Astrocyte of the spinal cord (primary cell): ENCODE data around the gene MYO15B.

ENCODE experiments used
- DNase-seq: peaks from one replicate; pipeline ENCODE4 v3.0.0; 2011; ENCODE audit warnings: low read depth, low spot score
- H3K4me3 ChIP-seq: 2 replicates; pipeline ENCODE4 v1.5.1; 2011; ENCODE audit warnings: low read depth, mild to moderate bottlenecking, low read length, moderate library complexity
- in situ Hi-C: cut with HindIII; loops from 2 replicates; pipeline ENCODE4 v1.10.0; 2017; ENCODE audit warnings: low sequenced_read_pairs
- TF ChIP-seq, protein P1 (sequence below): IDR thresholded peaks from 2 replicates; pipeline ENCODE4 v1.5.1; 2012; ENCODE audit warnings: low read depth, mild to moderate bottlenecking, low read length, inconsistent platforms

The MYO15B gene

DNA sequence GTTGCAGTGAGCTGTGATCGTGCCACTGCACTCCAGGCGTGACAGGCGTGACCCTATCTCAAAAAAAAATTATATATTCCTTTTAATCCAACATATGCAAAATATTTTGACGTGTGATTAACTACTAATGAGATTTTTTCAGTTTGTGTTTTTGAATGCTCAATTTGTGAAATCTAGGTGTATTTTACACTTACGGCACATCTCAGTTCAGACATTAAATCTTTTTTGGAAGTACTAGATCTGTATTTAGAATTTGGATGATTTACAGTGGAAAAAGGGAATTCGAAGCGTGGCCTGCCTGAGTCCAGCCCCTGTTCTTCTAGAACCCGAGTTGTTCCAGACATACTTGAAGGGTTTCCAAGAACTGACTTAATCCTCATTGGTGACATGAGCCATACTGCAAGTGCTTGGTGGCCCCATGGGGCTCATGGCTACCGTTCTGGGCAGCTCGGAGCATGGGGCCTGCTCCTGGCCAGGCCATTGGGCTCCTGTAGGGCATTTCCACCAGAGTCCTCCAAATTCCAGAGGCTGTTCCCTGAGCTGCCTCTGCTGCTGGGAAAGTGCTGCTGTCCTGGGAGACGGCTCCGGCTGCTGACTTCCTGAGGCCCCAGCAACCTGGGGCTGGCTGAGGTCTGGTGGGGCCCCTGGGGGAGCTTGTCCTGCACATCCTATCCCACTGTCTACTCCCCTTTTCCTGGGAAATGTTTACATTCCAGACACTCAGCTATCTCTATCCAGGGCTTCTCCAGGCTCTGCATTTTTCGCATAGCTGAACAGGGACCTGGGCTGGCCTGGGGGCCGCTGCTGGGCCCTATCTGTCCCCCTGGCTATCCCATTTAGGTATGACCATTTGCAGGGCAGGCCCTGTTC, 34.9 kb upstream of the MYO15B start:
- TF ChIP-seq, protein P1, sequence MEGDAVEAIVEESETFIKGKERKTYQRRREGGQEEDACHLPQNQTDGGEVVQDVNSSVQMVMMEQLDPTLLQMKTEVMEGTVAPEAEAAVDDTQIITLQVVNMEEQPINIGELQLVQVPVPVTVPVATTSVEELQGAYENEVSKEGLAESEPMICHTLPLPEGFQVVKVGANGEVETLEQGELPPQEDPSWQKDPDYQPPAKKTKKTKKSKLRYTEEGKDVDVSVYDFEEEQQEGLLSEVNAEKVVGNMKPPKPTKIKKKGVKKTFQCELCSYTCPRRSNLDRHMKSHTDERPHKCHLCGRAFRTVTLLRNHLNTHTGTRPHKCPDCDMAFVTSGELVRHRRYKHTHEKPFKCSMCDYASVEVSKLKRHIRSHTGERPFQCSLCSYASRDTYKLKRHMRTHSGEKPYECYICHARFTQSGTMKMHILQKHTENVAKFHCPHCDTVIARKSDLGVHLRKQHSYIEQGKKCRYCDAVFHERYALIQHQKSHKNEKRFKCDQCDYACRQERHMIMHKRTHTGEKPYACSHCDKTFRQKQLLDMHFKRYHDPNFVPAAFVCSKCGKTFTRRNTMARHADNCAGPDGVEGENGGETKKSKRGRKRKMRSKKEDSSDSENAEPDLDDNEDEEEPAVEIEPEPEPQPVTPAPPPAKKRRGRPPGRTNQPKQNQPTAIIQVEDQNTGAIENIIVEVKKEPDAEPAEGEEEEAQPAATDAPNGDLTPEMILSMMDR, result no peak
- no peak for DNase-seq
- no peak overlapping the region for H3K4me3 ChIP-seq
- in situ Hi-C loops, result no loop called here

DNA sequence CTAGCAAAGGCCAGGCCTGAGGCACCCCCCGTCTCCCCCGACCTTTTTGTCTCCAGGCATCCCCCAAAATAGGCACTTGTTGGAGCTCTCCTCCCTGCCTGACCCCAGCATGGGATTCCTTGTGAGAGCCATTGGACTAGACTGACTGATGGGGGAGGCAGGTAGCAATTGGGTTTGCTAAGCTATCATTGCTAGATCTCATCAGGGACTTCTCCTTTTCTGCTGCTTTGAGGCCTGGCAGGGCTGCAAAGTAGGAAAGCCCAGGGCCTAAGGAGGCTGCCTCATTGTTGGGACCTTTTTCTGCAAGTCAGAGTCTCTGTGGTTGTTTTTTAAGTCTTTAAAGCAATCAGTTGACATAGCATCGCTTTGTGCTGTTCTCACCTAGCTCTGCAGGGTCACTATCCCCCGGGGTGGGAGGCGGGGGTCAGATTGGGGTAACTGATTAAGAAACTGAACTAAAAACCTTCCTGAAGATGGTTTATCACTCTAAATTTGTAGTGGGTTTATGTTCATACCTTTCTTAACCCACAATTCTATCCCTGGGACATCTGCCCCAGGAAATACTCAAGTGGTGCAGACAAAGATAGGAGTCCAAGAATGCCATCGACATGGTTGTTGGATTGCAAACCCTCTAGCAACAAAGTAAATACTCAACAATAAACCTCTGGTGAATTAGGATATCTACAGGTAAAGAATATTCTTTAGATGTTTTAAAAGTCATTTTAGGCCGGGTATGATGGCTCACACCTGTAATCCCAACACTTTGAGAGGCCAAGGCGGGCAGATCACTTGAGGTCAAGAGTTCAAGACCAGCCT, 34.1 kb upstream of the MYO15B start:
- in situ Hi-C loops, result no loop called here
- H3K4me3 ChIP-seq, result no peak overlapping the region
- no peak for DNase-seq
- TF ChIP-seq, protein P1, result no peak

DNA sequence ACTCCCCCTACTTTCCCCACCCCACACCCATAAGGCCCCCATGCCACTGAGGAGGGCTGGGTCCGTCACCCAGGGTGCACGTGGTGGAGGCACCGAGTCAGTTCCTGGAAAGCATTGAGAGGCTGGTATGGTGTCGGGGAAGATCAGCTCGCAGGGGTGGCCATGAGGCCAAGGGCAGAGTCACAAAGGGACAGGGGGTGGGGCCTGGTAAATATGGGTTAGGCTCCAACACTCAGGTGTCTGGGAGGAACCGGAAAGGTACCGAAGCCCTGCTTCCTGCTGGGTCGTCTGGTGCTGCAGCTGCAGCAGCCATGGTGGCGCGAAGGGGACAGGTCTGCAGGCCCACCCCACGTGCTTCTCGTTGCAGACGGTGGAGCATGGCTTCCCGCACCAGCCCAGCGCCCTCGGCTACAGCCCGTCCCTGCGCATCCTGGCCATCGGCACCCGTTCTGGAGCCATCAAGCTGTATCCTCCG, 31.9 kb upstream of the MYO15B start:
- TF ChIP-seq, protein P1, result no peak
- DNase-seq, result no peak
- no peak overlapping the region for H3K4me3 ChIP-seq
- in situ Hi-C loops, result no loop called here

DNA sequence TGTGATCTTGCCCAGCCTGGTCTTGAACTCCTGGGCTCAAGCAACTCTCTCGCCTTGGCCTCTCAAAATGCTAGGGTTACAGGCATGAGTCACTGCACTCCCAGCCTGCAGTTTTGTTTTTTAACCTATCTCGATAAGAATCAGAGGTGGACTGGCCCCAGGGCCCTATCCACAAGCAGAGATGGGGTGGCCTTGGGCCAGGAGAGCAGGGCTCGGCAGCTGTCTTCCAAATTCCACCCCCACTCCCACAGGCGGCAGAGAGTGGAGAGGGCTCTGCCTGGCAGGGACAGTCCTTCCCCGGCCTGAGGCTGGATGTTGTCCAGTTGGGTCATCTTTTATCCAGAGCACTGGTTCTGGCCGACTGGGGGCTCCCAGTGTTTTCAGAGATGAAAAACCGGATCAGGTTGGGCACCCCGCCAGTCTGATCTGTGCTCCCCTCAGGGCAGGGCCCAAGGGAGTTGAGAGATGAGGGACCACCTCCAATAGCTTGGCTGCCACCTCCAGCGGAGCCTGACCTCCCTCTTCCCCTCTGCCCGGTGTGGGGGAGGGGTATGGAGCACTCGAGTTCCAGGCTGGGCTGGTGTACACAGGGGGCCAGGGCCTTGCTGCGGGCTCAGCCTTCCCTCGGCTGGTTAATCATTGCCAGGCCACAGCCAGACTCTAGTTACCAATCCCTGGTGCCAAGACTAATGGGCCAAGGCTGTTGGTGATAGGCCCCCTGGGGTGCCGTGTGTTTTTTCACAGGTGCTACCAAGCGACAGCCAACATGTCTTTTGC, 30.3 kb upstream of the MYO15B start:
- in situ Hi-C loops, result no loop called here
- no peak overlapping the region for H3K4me3 ChIP-seq
- DNase-seq, result peak; percentile 15
- TF ChIP-seq, protein P1, result no peak

DNA sequence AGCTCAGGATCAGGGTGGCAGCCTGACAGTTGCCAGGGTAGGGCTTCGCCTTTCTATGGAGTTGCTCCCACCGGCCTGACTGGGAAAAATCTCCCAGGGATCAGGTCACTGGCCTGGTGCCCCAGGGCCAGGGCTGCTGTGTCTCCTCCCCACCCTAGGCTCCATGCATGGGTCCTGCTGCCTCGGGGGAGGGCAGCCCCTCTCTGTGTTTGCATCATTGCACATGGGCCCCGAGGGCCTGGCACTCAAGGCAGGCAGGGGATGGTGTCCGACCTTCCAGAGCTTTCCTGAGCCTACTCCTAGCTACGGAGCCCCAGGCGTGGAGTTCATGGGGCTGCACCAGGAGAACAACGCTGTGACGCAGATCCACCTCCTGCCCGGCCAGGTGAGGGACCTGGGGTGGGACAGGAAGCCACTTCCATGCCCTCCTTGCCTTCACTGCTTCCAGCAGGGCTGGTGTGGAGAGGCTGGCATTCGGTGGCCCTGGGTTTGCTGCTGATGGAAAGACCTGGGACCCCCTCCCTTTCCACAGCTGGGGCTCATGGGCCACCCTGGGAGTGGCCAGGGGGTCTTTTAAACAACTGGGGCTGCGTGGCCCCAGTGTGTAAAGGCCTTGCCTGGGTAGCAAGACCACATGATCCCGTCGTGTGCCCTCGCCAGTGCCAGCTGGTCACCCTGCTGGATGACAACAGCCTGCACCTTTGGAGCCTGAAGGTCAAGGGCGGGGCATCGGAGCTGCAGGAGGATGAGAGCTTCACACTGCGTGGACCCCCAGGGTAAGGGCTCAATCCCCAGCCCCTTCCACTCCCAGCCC, 29.5 kb upstream of the MYO15B start:
- no peak overlapping the region for H3K4me3 ChIP-seq
- TF ChIP-seq, protein P1, result no peak
- in situ Hi-C loops, result no loop called here
- DNase-seq, result no peak
